GM23248 (cell line): ENCODE results near the gene TET3.

Source experiments
- EZH2 ChIP-seq: fragments of 200-600 bp; sonication (generic); IDR thresholded peaks from 2 replicates; pipeline ENCODE4 v1.6.1; 2018; ENCODE audit warnings: antibody characterized with exemption, mild to moderate bottlenecking; ENCODE audit not compliant: insufficient read depth, poor library complexity, severe bottlenecking
- EZH2phosphoT487 ChIP-seq: fragments of 200-600 bp; sonication (generic); IDR thresholded peaks from 2 replicates; pipeline ENCODE4 v1.6.1; 2018; ENCODE audit warnings: antibody characterized with exemption, moderate library complexity, mild to moderate bottlenecking, low read depth; ENCODE audit not compliant: insufficient read depth

GRCh38 chr2:73968357-73968937 is 16.3 kb upstream of the TET3 start:
- TF ChIP-seq EZH2phosphoT487 (no peak), EZH2 (no peak)
